GM13977 (cell line): Measurements from ENCODE around the gene RASSF9.

Experiments used
- DNase-seq: peaks from one replicate; pipeline ENCODE4 v3.0.0; 2012; ENCODE audit warnings: low spot score
- in situ Hi-C: fragments of 300-500 bp; cut with MboI; formaldehyde crosslinking; loops from one replicate; pipeline ENCODE4 v1.12.0; 2022; ENCODE audit warnings: low sequenced_read_pairs, low pct_unique_long_range_greater_than_20kb, mixed read lengths, inconsistent platforms; ENCODE audit not compliant: unreplicated experiment
- TF ChIP-seq, protein P1 (sequence below): IDR thresholded peaks from 2 replicates; pipeline ENCODE4 v1.5.1; 2012; ENCODE audit warnings: mild to moderate bottlenecking, control low read depth; ENCODE audit not compliant: insufficient read depth; ENCODE audit errors: extremely low read depth, missing control alignments

Gene RASSF9

GRCh38 chr12:85765453-85765869, 70.7 kb downstream of the RASSF9 start:
- DNase-seq: no peak
- TF ChIP-seq, protein P1, sequence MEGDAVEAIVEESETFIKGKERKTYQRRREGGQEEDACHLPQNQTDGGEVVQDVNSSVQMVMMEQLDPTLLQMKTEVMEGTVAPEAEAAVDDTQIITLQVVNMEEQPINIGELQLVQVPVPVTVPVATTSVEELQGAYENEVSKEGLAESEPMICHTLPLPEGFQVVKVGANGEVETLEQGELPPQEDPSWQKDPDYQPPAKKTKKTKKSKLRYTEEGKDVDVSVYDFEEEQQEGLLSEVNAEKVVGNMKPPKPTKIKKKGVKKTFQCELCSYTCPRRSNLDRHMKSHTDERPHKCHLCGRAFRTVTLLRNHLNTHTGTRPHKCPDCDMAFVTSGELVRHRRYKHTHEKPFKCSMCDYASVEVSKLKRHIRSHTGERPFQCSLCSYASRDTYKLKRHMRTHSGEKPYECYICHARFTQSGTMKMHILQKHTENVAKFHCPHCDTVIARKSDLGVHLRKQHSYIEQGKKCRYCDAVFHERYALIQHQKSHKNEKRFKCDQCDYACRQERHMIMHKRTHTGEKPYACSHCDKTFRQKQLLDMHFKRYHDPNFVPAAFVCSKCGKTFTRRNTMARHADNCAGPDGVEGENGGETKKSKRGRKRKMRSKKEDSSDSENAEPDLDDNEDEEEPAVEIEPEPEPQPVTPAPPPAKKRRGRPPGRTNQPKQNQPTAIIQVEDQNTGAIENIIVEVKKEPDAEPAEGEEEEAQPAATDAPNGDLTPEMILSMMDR: no peak
- in situ Hi-C loops: no loop called here

GRCh38 chr12:85759623-85760022, 76.6 kb downstream of the RASSF9 start:
- no peak for DNase-seq
- TF ChIP-seq, protein P1: no peak
- in situ Hi-C loops: no loop called here

DNA sequence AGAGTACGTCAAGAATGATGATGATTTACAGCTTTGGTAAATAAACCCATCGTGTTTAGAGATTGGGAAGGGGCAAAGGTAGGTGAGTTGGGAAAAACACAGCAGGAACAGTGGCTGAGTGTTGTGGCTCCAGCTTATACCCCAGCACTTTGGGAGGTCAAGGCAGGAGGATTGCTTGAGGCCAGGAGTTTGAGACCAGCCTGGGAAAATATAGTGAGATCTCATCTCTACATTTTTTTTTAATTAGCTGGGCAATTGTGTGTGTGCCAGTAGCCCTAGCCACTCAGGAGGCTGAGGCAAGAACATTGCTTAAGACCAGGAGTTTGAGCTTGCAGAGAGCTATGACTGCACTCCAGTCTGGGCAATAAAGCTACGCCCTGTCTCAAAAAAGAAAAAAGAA, 77.1 kb downstream of the RASSF9 start:
- TF ChIP-seq, protein P1: no peak
- DNase-seq: no peak
- in situ Hi-C loops: no loop called here

DNA sequence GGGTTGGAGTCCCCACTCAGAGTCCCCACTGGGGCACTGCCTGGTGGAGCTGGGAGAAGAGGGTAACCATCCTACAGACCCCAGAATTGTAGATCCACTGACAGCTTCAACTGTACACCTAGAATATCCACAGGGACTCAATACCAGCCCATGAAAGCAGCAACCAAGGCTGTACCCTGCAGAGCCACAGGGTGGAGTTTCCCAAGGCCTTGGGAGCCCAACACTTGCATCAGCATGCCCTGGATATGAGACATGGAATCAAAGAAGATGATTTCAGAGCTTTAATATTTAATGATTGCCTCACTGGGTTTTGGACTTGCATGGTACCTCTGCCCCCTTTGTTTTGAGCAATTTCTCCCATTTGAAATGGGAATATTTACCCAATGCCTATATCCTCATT, 80.4 kb downstream of the RASSF9 start:
- in situ Hi-C loops: no loop called here
- TF ChIP-seq, protein P1: no peak
- no peak for DNase-seq
